Germinal center (tissue), 1 donor: ENCODE results near the gene NECAB2.

Source experiments
- DNase-seq: peaks from one replicate; pipeline ENCODE4 v3.0.0; 2012; ENCODE audit warnings: mixed read lengths, low spot score

The NECAB2 gene

GRCh38 chr16:84026606-84027005 lies 58.6 kb downstream of the NECAB2 start:
- DNase-seq, result no peak

GRCh38 chr16:84027625-84028024 lies 59.6 kb downstream of the NECAB2 start:
- no peak for DNase-seq

- no peak for DNase-seq
These were observed 61.4 kb downstream of the NECAB2 start for GRCh38 chr16:84029297-84030047.

- no peak for DNase-seq
These were observed 63.5 kb downstream of the NECAB2 start for GRCh38 chr16:84031556-84031955.

GRCh38 chr16:84032458-84033178 lies 64.6 kb downstream of the NECAB2 start:
- no peak for DNase-seq

GRCh38 chr16:84033251-84034195 lies 65.5 kb downstream of the NECAB2 start:
- DNase-seq, result no peak

GRCh38 chr16:84034516-84034915 lies 66.5 kb downstream of the NECAB2 start:
- DNase-seq, result no peak

- no peak for DNase-seq
These were observed 68.1 kb downstream of the NECAB2 start for GRCh38 chr16:84036131-84036530.

GRCh38 chr16:84036982-84037425 lies 69.0 kb downstream of the NECAB2 start:
- no peak for DNase-seq

GRCh38 chr16:84038469-84038868 lies 70.4 kb downstream of the NECAB2 start:
- no peak for DNase-seq

GRCh38 chr16:84039696-84040095 lies 71.7 kb downstream of the NECAB2 start:
- no peak for DNase-seq

GRCh38 chr16:84040226-84040822 lies 72.3 kb downstream of the NECAB2 start:
- DNase-seq, result no peak

GRCh38 chr16:84040823-84041820 lies 73.1 kb downstream of the NECAB2 start:
- DNase-seq, result no peak

GRCh38 chr16:84041881-84042280 lies 73.8 kb downstream of the NECAB2 start:
- DNase-seq, result no peak

- no peak for DNase-seq
These were observed 74.3 kb downstream of the NECAB2 start, which contains the start of gene SLC38A8 for GRCh38 chr16:84042308-84042878. SLC38A8 (minus strand) TSS chr16:84042795; CDS start chr16:84042157, 638 bp downstream.

GRCh38 chr16:84042879-84043485 lies 74.9 kb downstream of the NECAB2 start:
- DNase-seq, result no peak

- DNase-seq, result no peak
These were observed 75.6 kb downstream of the NECAB2 start for GRCh38 chr16:84043486-84044117.

- DNase-seq, result no peak
These were observed 76.1 kb downstream of the NECAB2 start for GRCh38 chr16:84044118-84044488.
